Lower leg skin (tissue), 4 donors: Measurements from ENCODE around the gene PLEKHG4B. TPM values are rescaled to one million over a fixed set of nuclear protein-coding genes. Genes with fewer than 3 reads are reported as not detected.
A peak's percentile ranks its signal among the peaks of the same experiment; 100 is the strongest.
"Not testable (repeated sequence)": the region's sequence is repeated elsewhere in the genome, so short reads cannot be mapped to it uniquely, and the experiment has no call there.

Experiments used
- DNase-seq, 2 donors: peaks; one replicate each; pipeline ENCODE4 v3.0.0-alpha.2; 2019; ENCODE audit warnings: low spot score in 2 of 2
- H3K4me3 ChIP-seq: fragments of 200-600 bp; sonication (generic); 2 replicates; pipeline ENCODE4 v1.5.1; 2017; ENCODE audit warnings: mild to moderate bottlenecking, low read depth; ENCODE audit not compliant: poor library complexity, severe bottlenecking
- CTCF ChIP-seq, 3 donors: fragments of 450-650 bp; IDR thresholded peaks; one replicate each; pipeline ENCODE4 v1.5.1; 2016; ENCODE audit warnings: antibody characterized with exemption in 3 of 3, mild to moderate bottlenecking in 3 of 3, moderate library complexity in 2 of 3
- POLR2A ChIP-seq, 2 donors: fragments of 450-650 bp; IDR thresholded peaks; one replicate each; pipeline ENCODE4 v1.6.1; 2016 to 2017; ENCODE audit warnings: antibody characterized with exemption in 2 of 2, mild to moderate bottlenecking in 1 of 2, moderate library complexity in 1 of 2
- WGBS, 2 donors: methylation state at CpG; one replicate each; pipeline ENCODE4 v1.1.5; 2018; 5-methylcytosine and 5-hydroxymethylcytosine counted together
- intact Hi-C: fragments of 100-400 bp; cut with DNase I; formaldehyde crosslinking; loops from one replicate; pipeline ENCODE4 v1.15.0; 2023; ENCODE audit warnings: low total_unique reads
- total RNA-seq, 4 donors: library from RNA; depleted of rRNA; stranded (reverse); fragments of >200 nt; gene quantifications; one replicate each; pipeline ENCODE4 v1.1.0, GENCODE V29; 2016

The PLEKHG4B gene
- total RNA-seq, result 1 to 10 TPM in 1 of 4 donors, under 1 TPM in 3; 0.17 to 2.1 (median 0.36) TPM

GRCh38 chr5:91556-92263 lies at the start of gene PLEKHG4B:
TSS of gene PLEKHG4B (plus strand) at chr5:92168. CDS start at chr5:92232, 64 bp downstream.
- intact Hi-C loops, result no loop called here

GRCh38 chr5:42250-42649 lies 49.7 kb upstream of the PLEKHG4B start:
- TF ChIP-seq POLR2A (IDR thresholded peaks at IDR 0.05) (no peak), CTCF (IDR thresholded peaks at IDR 0.05) (no peak)
- no peak for DNase-seq
- no peak overlapping the region for H3K4me3 ChIP-seq
- WGBS, 2 donors, result 22 to 28% methylated on average over 6 of the region's 6 CpGs
- intact Hi-C loops, result no loop called here

More at GRCh38 chr5:91556-92263, at the start of gene PLEKHG4B:
- 8 to 11% methylated on average over 38 to 50 of the region's 57 CpGs for WGBS, 2 donors
- TF ChIP-seq CTCF (IDR thresholded peaks at IDR 0.05), result no peak
- TF ChIP-seq POLR2A (IDR thresholded peaks at IDR 0.05), result no peak
- DNase-seq, result peak in 1 of 2 donors; percentile 71
- H3K4me3 ChIP-seq, result peak within 1 kb of the TSS; percentile 11

- 30% methylated on average over 2 of the region's 2 CpGs for WGBS, 2 donors
Observed at GRCh38 chr5:48192-48591, 43.8 kb upstream of the PLEKHG4B start.

GRCh38 chr5:49530-49929 lies 42.4 kb upstream of the PLEKHG4B start:
- intact Hi-C loops, H3K4me3 ChIP-seq, DNase-seq: not testable (repeated sequence)
- 83% methylated on average over 5 of the region's 5 CpGs for WGBS, 2 donors

More at GRCh38 chr5:48192-48591, 43.8 kb upstream of the PLEKHG4B start:
- no peak for DNase-seq
- no peak overlapping the region for H3K4me3 ChIP-seq
- TF ChIP-seq POLR2A (IDR thresholded peaks at IDR 0.05) (no peak), CTCF (IDR thresholded peaks at IDR 0.05) (no peak)
- intact Hi-C loops, result no loop called here

GRCh38 chr5:49953-50544 lies 41.9 kb upstream of the PLEKHG4B start:
- H3K4me3 ChIP-seq, result no peak overlapping the region
- 90 to 91% methylated on average over 8 of the region's 8 CpGs for WGBS, 2 donors
- no peak for DNase-seq
- TF ChIP-seq CTCF (IDR thresholded peaks at IDR 0.05) (no peak), POLR2A (IDR thresholded peaks at IDR 0.05) (no peak)
- intact Hi-C loops, result no loop called here

GRCh38 chr5:50724-51499 lies 41.1 kb upstream of the PLEKHG4B start:
- TF ChIP-seq CTCF (IDR thresholded peaks at IDR 0.05), result no peak
- no peak for TF ChIP-seq POLR2A (IDR thresholded peaks at IDR 0.05)
- 82 to 83% methylated on average over 60 of the region's 60 CpGs for WGBS, 2 donors
- intact Hi-C loops, result no loop called here
- H3K4me3 ChIP-seq, result no peak overlapping the region
- no peak for DNase-seq
